A549 (cell line): Measurements from ENCODE around the gene KIAA1586.

ENCODE experiments used
- SREBF2 ChIP-seq: fragments of 450-650 bp; IDR thresholded peaks from 2 replicates; pipeline ENCODE4 v1.6.1; 2014; ENCODE audit warnings: mild to moderate bottlenecking, moderate library complexity
- TF ChIP-seq, protein P1 (sequence below): fragments of >200 bp; sonication (Bioruptor Twin); formaldehyde crosslinking; IDR thresholded peaks from 3 replicates; pipeline ENCODE4 v1.5.1; 2016
- TF ChIP-seq, protein P2 (sequence below): fragments of 450-650 bp; IDR thresholded peaks from 2 replicates; pipeline ENCODE4 v1.6.1; 2014; ENCODE audit warnings: antibody characterized with exemption

DNA sequence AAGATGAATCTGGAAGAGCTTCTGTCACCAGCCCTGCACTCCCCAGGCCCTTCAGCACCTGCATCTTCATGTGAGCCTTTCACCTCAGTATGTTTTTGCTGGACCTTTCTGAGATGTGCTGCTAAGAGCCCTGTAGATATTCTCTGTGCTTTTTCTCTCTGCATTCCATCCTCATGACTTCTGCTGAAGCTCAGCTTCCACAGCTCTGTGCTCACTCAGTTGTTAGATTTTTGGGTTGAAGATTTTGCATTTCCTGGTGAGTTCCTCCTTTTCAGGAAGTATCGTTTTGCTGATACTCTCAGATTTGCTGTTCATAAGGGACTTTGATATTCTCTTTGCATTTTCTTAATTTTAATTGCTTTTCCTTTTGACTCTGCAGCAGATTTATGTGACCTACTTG, 18.3 kb downstream of the KIAA1586 start:
- TF ChIP-seq, protein P1, sequence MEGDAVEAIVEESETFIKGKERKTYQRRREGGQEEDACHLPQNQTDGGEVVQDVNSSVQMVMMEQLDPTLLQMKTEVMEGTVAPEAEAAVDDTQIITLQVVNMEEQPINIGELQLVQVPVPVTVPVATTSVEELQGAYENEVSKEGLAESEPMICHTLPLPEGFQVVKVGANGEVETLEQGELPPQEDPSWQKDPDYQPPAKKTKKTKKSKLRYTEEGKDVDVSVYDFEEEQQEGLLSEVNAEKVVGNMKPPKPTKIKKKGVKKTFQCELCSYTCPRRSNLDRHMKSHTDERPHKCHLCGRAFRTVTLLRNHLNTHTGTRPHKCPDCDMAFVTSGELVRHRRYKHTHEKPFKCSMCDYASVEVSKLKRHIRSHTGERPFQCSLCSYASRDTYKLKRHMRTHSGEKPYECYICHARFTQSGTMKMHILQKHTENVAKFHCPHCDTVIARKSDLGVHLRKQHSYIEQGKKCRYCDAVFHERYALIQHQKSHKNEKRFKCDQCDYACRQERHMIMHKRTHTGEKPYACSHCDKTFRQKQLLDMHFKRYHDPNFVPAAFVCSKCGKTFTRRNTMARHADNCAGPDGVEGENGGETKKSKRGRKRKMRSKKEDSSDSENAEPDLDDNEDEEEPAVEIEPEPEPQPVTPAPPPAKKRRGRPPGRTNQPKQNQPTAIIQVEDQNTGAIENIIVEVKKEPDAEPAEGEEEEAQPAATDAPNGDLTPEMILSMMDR = no peak
- TF ChIP-seq, protein P2, sequence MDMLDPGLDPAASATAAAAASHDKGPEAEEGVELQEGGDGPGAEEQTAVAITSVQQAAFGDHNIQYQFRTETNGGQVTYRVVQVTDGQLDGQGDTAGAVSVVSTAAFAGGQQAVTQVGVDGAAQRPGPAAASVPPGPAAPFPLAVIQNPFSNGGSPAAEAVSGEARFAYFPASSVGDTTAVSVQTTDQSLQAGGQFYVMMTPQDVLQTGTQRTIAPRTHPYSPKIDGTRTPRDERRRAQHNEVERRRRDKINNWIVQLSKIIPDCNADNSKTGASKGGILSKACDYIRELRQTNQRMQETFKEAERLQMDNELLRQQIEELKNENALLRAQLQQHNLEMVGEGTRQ = no peak
- TF ChIP-seq SREBF2 = no peak
